ENCODE results near the gene MT1B. TPM values are rescaled to one million over a fixed set of nuclear protein-coding genes. Genes with fewer than 3 reads are reported as not detected.

Gene MT1B
- total RNA-seq, 2 donors from 2014 or later = not detected

DNA sequence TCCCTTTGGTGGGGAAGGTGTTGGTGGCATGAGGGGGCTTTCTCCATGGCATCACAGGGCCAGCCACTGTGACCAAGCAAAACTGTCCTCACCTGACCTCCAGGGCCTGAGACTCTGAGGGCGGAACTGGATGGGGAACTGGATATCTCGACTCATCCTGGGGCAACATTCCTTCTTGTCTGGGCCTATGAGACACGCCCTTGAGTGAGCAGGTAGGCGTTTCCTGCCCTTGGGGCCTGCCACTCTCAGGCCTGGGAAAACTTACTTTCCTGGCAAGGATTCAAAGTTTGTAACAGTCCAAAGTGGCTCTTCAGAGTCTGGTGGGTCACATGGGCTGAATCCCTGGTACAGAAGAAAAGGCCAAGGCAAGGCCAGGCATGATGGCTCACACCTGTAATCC is 40.2 kb downstream of the MT1B start:
- Mint-ChIP-seq H3K4me1 (no peaks in the 10 kb centered on the region), H3K27me3 (ENCODE audit: insufficient read depth) (peaks cover 2% of the 10 kb centered on the region), H3K9me3 (peaks cover 8% of the 10 kb centered on the region), H3K36me3 (ENCODE audit: low read depth) (no peaks in the 10 kb centered on the region), H3K27ac (no peak overlapping the region), H3K4me3 (no peak overlapping the region)
- no peaks in the 10 kb centered on the region for H3K9me3 ChIP-seq (ENCODE audit: control insufficient read depth, low read length)
- DNase-seq = peak; percentile 69
- TF ChIP-seq, protein P1, sequence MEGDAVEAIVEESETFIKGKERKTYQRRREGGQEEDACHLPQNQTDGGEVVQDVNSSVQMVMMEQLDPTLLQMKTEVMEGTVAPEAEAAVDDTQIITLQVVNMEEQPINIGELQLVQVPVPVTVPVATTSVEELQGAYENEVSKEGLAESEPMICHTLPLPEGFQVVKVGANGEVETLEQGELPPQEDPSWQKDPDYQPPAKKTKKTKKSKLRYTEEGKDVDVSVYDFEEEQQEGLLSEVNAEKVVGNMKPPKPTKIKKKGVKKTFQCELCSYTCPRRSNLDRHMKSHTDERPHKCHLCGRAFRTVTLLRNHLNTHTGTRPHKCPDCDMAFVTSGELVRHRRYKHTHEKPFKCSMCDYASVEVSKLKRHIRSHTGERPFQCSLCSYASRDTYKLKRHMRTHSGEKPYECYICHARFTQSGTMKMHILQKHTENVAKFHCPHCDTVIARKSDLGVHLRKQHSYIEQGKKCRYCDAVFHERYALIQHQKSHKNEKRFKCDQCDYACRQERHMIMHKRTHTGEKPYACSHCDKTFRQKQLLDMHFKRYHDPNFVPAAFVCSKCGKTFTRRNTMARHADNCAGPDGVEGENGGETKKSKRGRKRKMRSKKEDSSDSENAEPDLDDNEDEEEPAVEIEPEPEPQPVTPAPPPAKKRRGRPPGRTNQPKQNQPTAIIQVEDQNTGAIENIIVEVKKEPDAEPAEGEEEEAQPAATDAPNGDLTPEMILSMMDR (conservative IDR thresholded peaks at IDR 0.05) = no peak
- 75 to 80% methylated on average over 1 to 4 of the region's 4 CpGs for WGBS, 2 experiments (ENCODE audit: insufficient coverage in 1 of 2, insufficient read length in 1 of 2)
- H3K27me3 ChIP-seq (ENCODE audit: control insufficient read depth, insufficient read depth, low read length, poor library complexity, severe bottlenecking) = no peaks in the 10 kb centered on the region
- no peak overlapping the region for H3K4me3 ChIP-seq (ENCODE audit: low read length)
- H3K9ac ChIP-seq (ENCODE audit: extremely low read depth, low read length, poor library complexity, severe bottlenecking) = no peak overlapping the region
- no peaks in the 10 kb centered on the region for H3K36me3 ChIP-seq (ENCODE audit: control insufficient read depth, insufficient read depth, low read length)
- H3K27ac ChIP-seq (ENCODE audit: low read depth, low read length) = no peak overlapping the region
- H3K4me1 ChIP-seq (ENCODE audit: control insufficient read depth, insufficient read depth, low read length) = no peaks in the 10 kb centered on the region

DNA sequence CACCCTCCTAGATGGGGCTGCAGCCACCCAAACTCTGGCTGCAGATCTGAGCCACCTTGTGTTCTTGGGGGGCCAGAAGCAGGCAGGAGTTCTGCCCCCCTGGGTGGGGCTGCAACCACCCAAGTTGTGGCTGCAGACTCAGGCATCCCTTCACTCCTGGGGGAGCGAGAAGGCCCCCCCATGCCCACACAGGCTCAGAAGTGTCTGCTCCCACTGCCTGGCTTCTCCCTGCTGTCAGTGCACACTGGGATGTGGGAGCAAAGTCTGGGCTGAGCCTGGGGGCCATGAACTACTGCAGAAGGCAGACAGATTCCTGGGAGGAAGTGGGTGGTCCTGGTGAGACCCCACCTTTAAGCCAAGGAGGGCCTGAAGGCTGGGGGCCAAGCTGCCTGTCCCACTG is 43.6 kb downstream of the MT1B start:
- Histone ChIP-seq H3K4me3 (ENCODE audit: low read length) (no peak overlapping the region), H3K36me3 (ENCODE audit: control insufficient read depth, insufficient read depth, low read length) (no peaks in the 10 kb centered on the region), H3K27me3 (ENCODE audit: control insufficient read depth, insufficient read depth, low read length, poor library complexity, severe bottlenecking) (no peaks in the 10 kb centered on the region), H3K9ac (ENCODE audit: extremely low read depth, low read length, poor library complexity, severe bottlenecking) (no peak overlapping the region), H3K4me1 (ENCODE audit: control insufficient read depth, insufficient read depth, low read length) (no peaks in the 10 kb centered on the region), H3K9me3 (ENCODE audit: control insufficient read depth, low read length) (peaks cover 10% of the 10 kb centered on the region), H3K27ac (ENCODE audit: low read depth, low read length) (no peak overlapping the region)
- 90% methylated on average over 1 of the region's 1 CpG; no CpG with 5 or more reads in 1 of the 2 experiments for WGBS, 2 experiments (ENCODE audit: insufficient coverage in 1 of 2, insufficient read length in 1 of 2)
- Mint-ChIP-seq H3K9me3 (peaks cover 15% of the 10 kb centered on the region), H3K27me3 (ENCODE audit: insufficient read depth) (peaks cover 5% of the 10 kb centered on the region), H3K4me1 (no peaks in the 10 kb centered on the region), H3K4me3 (no peak overlapping the region), H3K27ac (no peak overlapping the region), H3K36me3 (ENCODE audit: low read depth) (no peaks in the 10 kb centered on the region)
- TF ChIP-seq, protein P1 (conservative IDR thresholded peaks at IDR 0.05) = no peak
- no peak for DNase-seq

DNA sequence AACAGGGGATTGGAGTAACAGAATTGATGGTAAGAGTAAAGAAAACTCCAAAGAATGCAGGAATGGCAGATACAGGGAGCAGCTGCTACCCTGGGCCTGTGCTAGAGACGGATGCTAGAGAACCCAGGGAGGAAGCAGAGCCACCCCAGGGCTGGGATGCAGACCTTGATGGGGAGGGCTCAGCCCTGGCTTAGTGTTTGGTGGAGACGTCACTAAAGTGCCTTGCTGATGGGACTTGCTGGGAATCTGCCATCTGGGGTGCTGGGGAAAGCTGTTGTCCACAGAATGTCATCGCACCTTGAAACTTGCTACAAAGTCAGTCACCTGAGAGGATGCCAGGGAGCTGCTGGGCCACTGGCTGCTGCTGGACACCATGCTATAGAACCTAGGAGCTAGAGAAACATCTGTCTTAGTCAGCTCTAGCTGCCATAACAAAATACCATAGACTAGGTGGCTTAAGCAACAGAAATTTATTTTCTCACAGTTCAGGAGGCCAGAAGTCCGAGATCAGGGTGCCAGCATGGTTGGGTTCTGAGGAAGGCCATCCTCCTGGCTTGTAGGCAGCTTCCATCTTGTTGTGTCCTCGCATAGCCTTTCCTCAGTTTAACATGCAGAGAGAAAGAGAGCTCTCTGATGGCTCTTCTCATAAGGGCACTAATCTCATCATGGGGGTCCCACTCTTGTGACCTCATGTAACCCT is 45.9 kb downstream of the MT1B start:
- Histone ChIP-seq H3K4me1 (ENCODE audit: control insufficient read depth, insufficient read depth, low read length) (no peaks in the 10 kb centered on the region), H3K9me3 (ENCODE audit: control insufficient read depth, low read length) (peaks cover 10% of the 10 kb centered on the region), H3K36me3 (ENCODE audit: control insufficient read depth, insufficient read depth, low read length) (no peaks in the 10 kb centered on the region), H3K9ac (ENCODE audit: extremely low read depth, low read length, poor library complexity, severe bottlenecking) (no peak overlapping the region), H3K4me3 (ENCODE audit: low read length) (no peak overlapping the region), H3K27ac (ENCODE audit: low read depth, low read length) (no peak overlapping the region), H3K27me3 (ENCODE audit: control insufficient read depth, insufficient read depth, low read length, poor library complexity, severe bottlenecking) (no peaks in the 10 kb centered on the region)
- TF ChIP-seq, protein P1 (conservative IDR thresholded peaks at IDR 0.05) = no peak
- Mint-ChIP-seq H3K9me3 (peaks cover 13% of the 10 kb centered on the region), H3K27ac (no peak overlapping the region), H3K27me3 (ENCODE audit: insufficient read depth) (peaks cover 3% of the 10 kb centered on the region), H3K4me3 (no peak overlapping the region), H3K36me3 (ENCODE audit: low read depth) (no peaks in the 10 kb centered on the region), H3K4me1 (no peaks in the 10 kb centered on the region)
- peak; percentile 20 for DNase-seq
- WGBS, 2 experiments (ENCODE audit: insufficient coverage in 1 of 2, insufficient read length in 1 of 2) = 91 to 95% methylated on average over 5 of the region's 5 CpGs

Data from endodermal cell (in vitro differentiated cells).